ENCODE measurements around the gene YPEL5. TPM values are rescaled to one million over a fixed set of nuclear protein-coding genes. Genes with fewer than 3 reads are reported as not detected.

YPEL5 gene
- polyA plus RNA-seq, 1 of the 3 experiments (the other 2 are of a cell fraction): 60.5 TPM

- Histone ChIP-seq H3F3A (replicated peaks; ENCODE audit: insufficient read depth) (peaks cover 30% of the 10 kb centered on the region), H3K9ac (no peak overlapping the region), H3K4me1 (ENCODE audit: control insufficient read depth in 1 of 2, insufficient read depth in 2 of 2, low read depth in 1 of 2, low read length in 1 of 2) (peaks cover 4 to 26% of the 10 kb centered on the region in 2 experiments; a peak in 3 of 4 replicates), H3K9me2 (no peaks in the 10 kb centered on the region), H3K27me3 (ENCODE audit: insufficient read depth) (no peaks in the 10 kb centered on the region), H3K36me3 (replicated peaks in 1 of 2; ENCODE audit: control insufficient read depth in 1 of 2, insufficient read depth in 2 of 2, low read length in 1 of 2) (no peaks in the 10 kb centered on the region), H3K4me3 (ENCODE audit: low read depth in 2 of 2, low read length in 1 of 2) (peak overlapping the region in 1 of 2 experiments; percentile 7; a peak in 1 of 4 replicates), H2AFZ (ENCODE audit: low read depth) (no peak overlapping the region), H3K9me3 (no peaks in the 10 kb centered on the region), H3K4me2 (peak overlapping the region; percentile 61; the same call in 1 of the 2 replicates), H3K27ac (ENCODE audit: low read depth in 2 of 2, low read length in 1 of 2) (peak overlapping the region in 1 of 2 experiments; percentile 85; a peak in 1 of 4 replicates), H3K79me2 (ENCODE audit: insufficient read depth) (no peaks in the 10 kb centered on the region), H4K20me1 (ENCODE audit: insufficient read depth) (no peaks in the 10 kb centered on the region)
- TF ChIP-seq POLR2AphosphoS5 (IDR thresholded peaks at IDR 0.05; ENCODE audit: low read depth, low read length): no peak
- no peak for TF ChIP-seq GATA2 (CRISPR knock-in tag; IDR thresholded peaks at IDR 0.05)
- TF ChIP-seq USF1 (IDR thresholded peaks at IDR 0.05; ENCODE audit: borderline replicate concordance, low read depth): no peak
- no peak for TF ChIP-seq TAF1 (IDR thresholded peaks at IDR 0.05; ENCODE audit: borderline replicate concordance, low read depth, low read length)
- TF ChIP-seq RCOR1 (IDR thresholded peaks at IDR 0.05; ENCODE audit: low read length): 0 out of 2 replicates have a peak, but pooled peaks have one; percentile 1
- no peak for TF ChIP-seq SMC3 (IDR thresholded peaks at IDR 0.05; ENCODE audit: low read depth, low read length)
- TF ChIP-seq NRF1 (IDR thresholded peaks at IDR 0.05; ENCODE audit: low read depth, low read length): no peak
- no peak for TF ChIP-seq FOXM1 (IDR thresholded peaks at IDR 0.05; ENCODE audit: low read depth)
- ChIA-PET CTCF (interaction anchor here (0.6 to 7.5 kb wide), 28 partner anchors 8 to 1523 kb away, joined by 3 to 104 read pairs (median 4); partner anchors contain the start of gene YPEL5), POLR2A (interaction anchor here (1.1 kb wide), 1 partner anchor 193 kb away, joined by 3 read pairs; no protein-coding TSS in a partner anchor)
- WGBS (ENCODE audit: low lambda C conversion rate): 62% methylated on average over 5 of the region's 5 CpGs
- no peak for DNase-seq
These were observed 30.9 kb upstream of the YPEL5 start for GRCh38 chr2:30115981-30116285.

GRCh38 chr2:30122362-30122761 lies 24.4 kb upstream of the YPEL5 start:
- TF ChIP-seq MXI1 (IDR thresholded peaks at IDR 0.05; ENCODE audit: low read depth, low read length) (no peak), JUND (IDR thresholded peaks at IDR 0.05) (no peak), EZH2phosphoT487 (IDR thresholded peaks at IDR 0.05; ENCODE audit: borderline replicate concordance, low read depth) (no peak), SMC3 (IDR thresholded peaks at IDR 0.05; ENCODE audit: low read depth, low read length) (no peak), MEF2A (IDR thresholded peaks at IDR 0.05; ENCODE audit: borderline replicate concordance, low read depth) (no peak), POLR2AphosphoS5 (IDR thresholded peaks at IDR 0.05; ENCODE audit: low read depth, low read length) (no peak), TEAD4 (IDR thresholded peaks at IDR 0.05; ENCODE audit: borderline replicate concordance, insufficient read depth) (no peak), ZBTB33 (IDR thresholded peaks at IDR 0.05; ENCODE audit: borderline replicate concordance, low read depth) (no peak), ELF1 (IDR thresholded peaks at IDR 0.05) (no peak), USF2 (IDR thresholded peaks at IDR 0.05; ENCODE audit: borderline replicate concordance, low read depth, low read length) (no peak), NFIC (IDR thresholded peaks at IDR 0.05; ENCODE audit: borderline replicate concordance) (no peak), PBX3 (IDR thresholded peaks at IDR 0.05) (no peak)
- Histone ChIP-seq H3K79me2 (ENCODE audit: insufficient read depth) (no peaks in the 10 kb centered on the region), H3K27me3 (ENCODE audit: insufficient read depth) (no peaks in the 10 kb centered on the region), H4K20me1 (ENCODE audit: insufficient read depth) (no peaks in the 10 kb centered on the region), H3K4me3 (ENCODE audit: low read depth in 2 of 2, low read length in 1 of 2) (no peak overlapping the region), H3K36me3 (replicated peaks in 1 of 2; ENCODE audit: control insufficient read depth in 1 of 2, insufficient read depth in 2 of 2, low read length in 1 of 2) (no peaks in the 10 kb centered on the region), H3K27ac (ENCODE audit: low read depth in 2 of 2, low read length in 1 of 2) (no peak overlapping the region), H3K4me1 (ENCODE audit: control insufficient read depth in 1 of 2, insufficient read depth in 2 of 2, low read depth in 1 of 2, low read length in 1 of 2) (no peaks in the 10 kb centered on the region), H2AFZ (ENCODE audit: low read depth) (no peak overlapping the region), H3K9ac (no peak overlapping the region), H3K4me2 (no peak overlapping the region), H3K9me2 (no peaks in the 10 kb centered on the region), H3F3A (replicated peaks; ENCODE audit: insufficient read depth) (no peaks in the 10 kb centered on the region), H3K9me3 (no peaks in the 10 kb centered on the region)
- WGBS (ENCODE audit: low lambda C conversion rate): 78% methylated on average over 3 of the region's 3 CpGs
- ChIA-PET CTCF (interaction anchor here (1.5 kb wide), 1 partner anchor 13 kb away, joined by 4 read pairs; no protein-coding TSS in a partner anchor), POLR2A (no interaction called here)
- no peak for DNase-seq

Measured in SK-N-SH (cell line).